GM18858 (cell line): ENCODE measurements around the gene SPRR1B.
"Not testable (repeated sequence)": the region's sequence is repeated elsewhere in the genome, so short reads cannot be mapped to it uniquely, and the experiment has no call there.

Source experiments
- ATAC-seq: cut with Tn5 transposase; IDR thresholded peaks from one replicate; pipeline ENCODE4 v1.9.1; 2021; ENCODE audit not compliant: unreplicated experiment

Gene SPRR1B

GRCh38 chr1:153035211-153035610 is 4.2 kb downstream of the SPRR1B start:
- ATAC-seq = no peak

GRCh38 chr1:153040950-153041631 is 10.1 kb downstream of the SPRR1B start, which contains the start of gene SPRR2D:
Gene SPRR2D, minus strand, starts transcription at chr1:153041120. Its CDS starts 774 bp downstream, at chr1:153040346.
- no peak for ATAC-seq

GRCh38 chr1:153049211-153049610 is 18.2 kb downstream of the SPRR1B start:
- no peak for ATAC-seq

GRCh38 chr1:153056111-153056510 is 25.1 kb downstream of the SPRR1B start:
- ATAC-seq = not testable (repeated sequence)

GRCh38 chr1:153057375-153057774 is 26.4 kb downstream of the SPRR1B start, which contains the start of gene SPRR2A:
Gene SPRR2A, minus strand, starts transcription at chr1:153057512. Its CDS starts 777 bp downstream, at chr1:153056735.
- ATAC-seq = no peak

- no peak for ATAC-seq
Measured at GRCh38 chr1:153058154-153058553, 27.2 kb downstream of the SPRR1B start.

- no peak for ATAC-seq
Measured at GRCh38 chr1:153058826-153059784, 28.1 kb downstream of the SPRR1B start.

GRCh38 chr1:153070243-153070642 is 39.2 kb downstream of the SPRR1B start:
- no peak for ATAC-seq

- ATAC-seq = no peak
Measured at GRCh38 chr1:153071511-153071910, 40.5 kb downstream of the SPRR1B start, which contains the start of gene SPRR2B. Gene SPRR2B, minus strand, starts transcription at chr1:153071611. Its CDS starts 772 bp downstream, at chr1:153070839.

GRCh38 chr1:153072806-153073726 is 42.1 kb downstream of the SPRR1B start:
- no peak for ATAC-seq

GRCh38 chr1:153081736-153082135 is 50.7 kb downstream of the SPRR1B start:
- no peak for ATAC-seq
